Gastrocnemius medialis (tissue), 4 donors: ENCODE results near the gene CNTD1.

ENCODE experiments used
- POLR2A ChIP-seq, 2 donors: fragments of 450-650 bp; IDR thresholded peaks; one replicate each; pipeline ENCODE4 v1.6.1; 2017; ENCODE audit warnings: antibody characterized with exemption in 2 of 2, mild to moderate bottlenecking in 2 of 2, moderate library complexity in 2 of 2
- TF ChIP-seq, protein P1 (sequence below), 5 experiments: fragments of 450-650 bp in 3 of 5; fragments of 200-600 bp in 2 of 5; sonication (generic) in 2 of 5; IDR thresholded peaks in 4 of 5; conservative IDR thresholded peaks in 1 of 5; 1 replicate in 4 of 5; 2 replicates in 1 of 5; pipeline ENCODE4 v1.5.1; 2016 to 2019; ENCODE audit warnings: antibody characterized with exemption in 5 of 5, mild to moderate bottlenecking in 3 of 5, moderate library complexity in 3 of 5

DNA sequence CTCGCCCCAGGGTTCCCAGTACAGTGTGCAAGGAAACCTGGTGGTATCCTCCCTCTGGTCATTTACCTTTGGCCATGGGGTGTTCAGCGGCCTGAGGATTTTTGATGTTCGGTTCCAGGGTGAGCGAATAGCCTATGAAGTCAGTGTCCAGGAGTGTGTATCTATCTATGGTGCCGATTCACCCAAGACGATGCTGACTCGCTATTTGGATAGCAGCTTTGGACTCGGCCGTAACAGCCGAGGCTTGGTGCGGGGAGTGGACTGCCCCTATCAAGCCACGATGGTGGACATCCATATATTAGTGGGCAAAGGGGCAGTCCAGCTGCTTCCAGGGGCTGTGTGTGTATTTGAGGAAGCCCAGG is 46.9 kb downstream of the CNTD1 start:
- no peak for TF ChIP-seq POLR2A (IDR thresholded peaks at IDR 0.05)
- TF ChIP-seq, protein P1, sequence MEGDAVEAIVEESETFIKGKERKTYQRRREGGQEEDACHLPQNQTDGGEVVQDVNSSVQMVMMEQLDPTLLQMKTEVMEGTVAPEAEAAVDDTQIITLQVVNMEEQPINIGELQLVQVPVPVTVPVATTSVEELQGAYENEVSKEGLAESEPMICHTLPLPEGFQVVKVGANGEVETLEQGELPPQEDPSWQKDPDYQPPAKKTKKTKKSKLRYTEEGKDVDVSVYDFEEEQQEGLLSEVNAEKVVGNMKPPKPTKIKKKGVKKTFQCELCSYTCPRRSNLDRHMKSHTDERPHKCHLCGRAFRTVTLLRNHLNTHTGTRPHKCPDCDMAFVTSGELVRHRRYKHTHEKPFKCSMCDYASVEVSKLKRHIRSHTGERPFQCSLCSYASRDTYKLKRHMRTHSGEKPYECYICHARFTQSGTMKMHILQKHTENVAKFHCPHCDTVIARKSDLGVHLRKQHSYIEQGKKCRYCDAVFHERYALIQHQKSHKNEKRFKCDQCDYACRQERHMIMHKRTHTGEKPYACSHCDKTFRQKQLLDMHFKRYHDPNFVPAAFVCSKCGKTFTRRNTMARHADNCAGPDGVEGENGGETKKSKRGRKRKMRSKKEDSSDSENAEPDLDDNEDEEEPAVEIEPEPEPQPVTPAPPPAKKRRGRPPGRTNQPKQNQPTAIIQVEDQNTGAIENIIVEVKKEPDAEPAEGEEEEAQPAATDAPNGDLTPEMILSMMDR (IDR thresholded peaks at IDR 0.05 in 4 of 5, conservative IDR thresholded peaks at IDR 0.05 in 1 of 5), result no peak
